Smooth muscle cell (in vitro differentiated cells): ENCODE data around the gene USP17L29. TPM values are rescaled to one million over a fixed set of nuclear protein-coding genes. Genes with fewer than 3 reads are reported as not detected.

Experiments used
- polyA plus RNA-seq: library from polyadenylated mRNA; unstranded; fragments of >200 nt; fragmentation: Nextera tagmentation; extraction: Ambion mirVana; gene quantifications from 2 replicates; pipeline ENCODE4 v1.2.1, GENCODE V29; 2016
- total RNA-seq: library from RNA; depleted of rRNA; stranded (reverse); fragments of >200 nt; gene quantifications from 2 replicates; pipeline ENCODE4 v1.2.3, GENCODE V29; 2014

Gene USP17L29
- total and polyA plus RNA-seq, 2 experiments from 2014 or later, result not detected

Other genes with a start within 250 kb of the USP17L29 start
- not detected in 2 replicates for gene FAM90A26, start 183.2 kb upstream of the USP17L29 start, total RNA-seq
- gene FAM90A26, start 183.2 kb upstream of the USP17L29 start, polyA plus RNA-seq, result not detected in 2 replicates
- not detected in 2 replicates for gene USP17L10, start 143.0 kb upstream of the USP17L29 start, total RNA-seq
- gene USP17L10, start 143.0 kb upstream of the USP17L29 start, polyA plus RNA-seq, result not detected in 2 replicates
- gene USP17L11, start 138.2 kb upstream of the USP17L29 start, total RNA-seq, result not detected in 2 replicates
- not detected in 2 replicates for gene USP17L11, start 138.2 kb upstream of the USP17L29 start, polyA plus RNA-seq
- gene USP17L12, start 133.5 kb upstream of the USP17L29 start, total RNA-seq, result not detected in 2 replicates
- gene USP17L12, start 133.5 kb upstream of the USP17L29 start, polyA plus RNA-seq, result not detected in 2 replicates
- not detected in 2 replicates for gene USP17L13, start 128.7 kb upstream of the USP17L29 start, total RNA-seq
- gene USP17L13, start 128.7 kb upstream of the USP17L29 start, polyA plus RNA-seq, result not detected in 2 replicates
- gene USP17L15, start 119.3 kb upstream of the USP17L29 start, total RNA-seq, result not detected in 2 replicates
- not detected in 2 replicates for gene USP17L15, start 119.3 kb upstream of the USP17L29 start, polyA plus RNA-seq
- gene USP17L17, start 109.8 kb upstream of the USP17L29 start, total RNA-seq, result not detected in 2 replicates
- not detected in 2 replicates for gene USP17L17, start 109.8 kb upstream of the USP17L29 start, polyA plus RNA-seq
- not detected in 2 replicates for gene USP17L18, start 105.0 kb upstream of the USP17L29 start, total RNA-seq
- not detected in 2 replicates for gene USP17L18, start 105.0 kb upstream of the USP17L29 start, polyA plus RNA-seq
- not detected in 2 replicates for gene USP17L19, start 100.3 kb upstream of the USP17L29 start, total RNA-seq
- gene USP17L19, start 100.3 kb upstream of the USP17L29 start, polyA plus RNA-seq, result not detected in 2 replicates
- not detected in 2 replicates for gene USP17L20, start 95.5 kb upstream of the USP17L29 start, total RNA-seq
- not detected in 2 replicates for gene USP17L20, start 95.5 kb upstream of the USP17L29 start, polyA plus RNA-seq
- gene USP17L21, start 90.8 kb upstream of the USP17L29 start, total RNA-seq, result not detected in 2 replicates
- gene USP17L21, start 90.8 kb upstream of the USP17L29 start, polyA plus RNA-seq, result not detected in 2 replicates
- not detected in 2 replicates for gene USP17L22, start 86.0 kb upstream of the USP17L29 start, total RNA-seq
- gene USP17L22, start 86.0 kb upstream of the USP17L29 start, polyA plus RNA-seq, result not detected in 2 replicates
- gene USP17L24, start 28.5 kb upstream of the USP17L29 start, total RNA-seq, result not detected in 2 replicates
- gene USP17L24, start 28.5 kb upstream of the USP17L29 start, polyA plus RNA-seq, result not detected in 2 replicates
- gene USP17L25, start 23.7 kb upstream of the USP17L29 start, total RNA-seq, result not detected in 2 replicates
- not detected in 2 replicates for gene USP17L25, start 23.7 kb upstream of the USP17L29 start, polyA plus RNA-seq
- not detected in 2 replicates for gene USP17L26, start 19.0 kb upstream of the USP17L29 start, total RNA-seq
- gene USP17L26, start 19.0 kb upstream of the USP17L29 start, polyA plus RNA-seq, result not detected in 2 replicates
- not detected in 2 replicates for gene USP17L5, start 14.2 kb upstream of the USP17L29 start, total RNA-seq
- gene USP17L5, start 14.2 kb upstream of the USP17L29 start, polyA plus RNA-seq, result not detected in 2 replicates
- gene USP17L27, start 9.5 kb upstream of the USP17L29 start, total RNA-seq, result not detected in 2 replicates
- gene USP17L27, start 9.5 kb upstream of the USP17L29 start, polyA plus RNA-seq, result not detected in 2 replicates
- not detected in 2 replicates for gene USP17L28, start 4.7 kb upstream of the USP17L29 start, total RNA-seq
- gene USP17L28, start 4.7 kb upstream of the USP17L29 start, polyA plus RNA-seq, result not detected in 2 replicates
- gene USP17L30, start 9.5 kb downstream of the USP17L29 start, total RNA-seq, result not detected in 2 replicates
- gene USP17L30, start 9.5 kb downstream of the USP17L29 start, polyA plus RNA-seq, result not detected in 2 replicates
- gene DEFB131A, start 90.8 kb downstream of the USP17L29 start, total RNA-seq, result not detected in 2 replicates
- gene DEFB131A, start 90.8 kb downstream of the USP17L29 start, polyA plus RNA-seq, result not detected in 2 replicates